Retinal pigment epithelial cell (primary cell): ENCODE data around the gene HS6ST2.

Source experiments
- DNase-seq: peaks from one replicate; pipeline ENCODE4 v3.0.0-alpha.2; 2010; ENCODE audit warnings: low read depth
- H3K4me3 ChIP-seq: 2 replicates; pipeline ENCODE4 v1.5.1; 2011; ENCODE audit warnings: mild to moderate bottlenecking, low read length, control low read depth, moderate library complexity
- TF ChIP-seq, protein P1 (sequence below): conservative IDR thresholded peaks from 2 replicates; pipeline ENCODE4 v1.5.1; 2011; ENCODE audit warnings: low read depth, low read length, control low read depth, inconsistent platforms

Gene HS6ST2

DNA sequence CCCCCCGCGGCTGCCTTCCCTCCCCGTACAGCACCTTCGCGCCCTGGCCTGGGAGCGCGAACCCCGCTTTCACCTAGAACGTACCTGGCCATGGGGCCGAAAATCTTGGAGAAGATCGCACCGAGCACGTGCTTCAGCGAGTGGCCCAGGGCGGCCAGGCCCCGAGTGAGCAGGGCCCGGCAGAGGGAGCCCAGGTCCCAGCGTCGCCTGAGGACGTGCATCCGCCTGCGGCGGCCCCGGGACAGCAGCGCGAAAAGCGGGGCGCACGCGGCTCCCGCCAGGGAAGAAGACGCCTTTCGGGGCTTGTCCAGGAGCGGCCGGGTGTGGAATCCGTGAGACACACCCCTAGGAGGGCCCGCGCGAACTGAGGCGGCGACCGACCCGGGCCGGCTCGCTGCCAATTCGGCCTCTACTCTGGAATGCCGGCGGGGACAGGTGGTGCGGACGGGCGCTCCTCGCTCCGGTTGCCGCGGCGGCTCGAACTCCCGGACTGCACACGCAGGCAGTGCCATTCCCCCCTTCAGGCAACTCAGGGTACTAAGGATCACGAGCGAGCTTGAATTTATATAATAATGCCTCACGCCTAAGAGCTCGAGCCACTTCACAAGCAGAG lies at the start of gene HS6ST2:
TSS of gene HS6ST2 (minus strand) at position 539 of the 613 bp plus-strand sequence.
- TF ChIP-seq, protein P1, sequence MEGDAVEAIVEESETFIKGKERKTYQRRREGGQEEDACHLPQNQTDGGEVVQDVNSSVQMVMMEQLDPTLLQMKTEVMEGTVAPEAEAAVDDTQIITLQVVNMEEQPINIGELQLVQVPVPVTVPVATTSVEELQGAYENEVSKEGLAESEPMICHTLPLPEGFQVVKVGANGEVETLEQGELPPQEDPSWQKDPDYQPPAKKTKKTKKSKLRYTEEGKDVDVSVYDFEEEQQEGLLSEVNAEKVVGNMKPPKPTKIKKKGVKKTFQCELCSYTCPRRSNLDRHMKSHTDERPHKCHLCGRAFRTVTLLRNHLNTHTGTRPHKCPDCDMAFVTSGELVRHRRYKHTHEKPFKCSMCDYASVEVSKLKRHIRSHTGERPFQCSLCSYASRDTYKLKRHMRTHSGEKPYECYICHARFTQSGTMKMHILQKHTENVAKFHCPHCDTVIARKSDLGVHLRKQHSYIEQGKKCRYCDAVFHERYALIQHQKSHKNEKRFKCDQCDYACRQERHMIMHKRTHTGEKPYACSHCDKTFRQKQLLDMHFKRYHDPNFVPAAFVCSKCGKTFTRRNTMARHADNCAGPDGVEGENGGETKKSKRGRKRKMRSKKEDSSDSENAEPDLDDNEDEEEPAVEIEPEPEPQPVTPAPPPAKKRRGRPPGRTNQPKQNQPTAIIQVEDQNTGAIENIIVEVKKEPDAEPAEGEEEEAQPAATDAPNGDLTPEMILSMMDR = peak; percentile 20
- no peak for DNase-seq
- peak within 1 kb of the TSS; percentile 54 for H3K4me3 ChIP-seq

DNA sequence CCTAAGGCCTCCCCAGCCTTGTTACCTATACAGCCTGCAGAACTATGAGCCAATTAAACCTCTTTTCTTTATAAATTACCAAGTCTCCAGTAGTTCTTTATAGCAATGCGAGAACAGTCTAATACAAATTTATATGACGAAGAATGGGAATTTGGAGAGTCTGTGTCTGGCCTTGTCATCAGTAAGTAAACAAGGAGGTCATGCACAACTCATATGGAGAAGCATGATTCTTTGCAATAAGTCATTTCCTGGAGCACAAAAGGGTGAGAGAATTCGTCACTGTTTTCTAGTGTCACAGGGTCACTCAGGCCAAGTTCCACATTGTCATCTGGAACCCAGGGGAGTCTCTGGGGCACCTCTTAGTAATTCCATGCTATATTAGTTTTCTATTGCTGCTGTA lies 49.0 kb upstream of the HS6ST2 start:
- no peak overlapping the region for H3K4me3 ChIP-seq
- DNase-seq = no peak

DNA sequence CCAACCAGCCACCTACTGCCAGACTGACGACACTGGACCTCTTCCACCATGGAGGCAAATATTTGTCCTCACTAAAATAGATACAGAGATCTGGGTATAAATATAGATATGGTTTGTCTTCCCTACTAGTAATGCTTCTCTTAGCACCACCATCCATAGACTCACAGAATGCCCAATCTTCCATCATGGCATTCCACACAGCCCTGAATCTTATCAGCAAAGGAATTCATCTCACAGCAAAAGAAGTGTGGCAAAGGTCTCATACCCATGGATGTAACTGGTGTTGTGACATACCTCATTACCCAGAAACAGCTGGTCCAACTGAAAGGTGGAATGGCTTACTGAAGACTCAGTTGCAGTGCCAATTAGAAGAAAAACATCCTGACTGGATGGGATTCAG lies 47.2 kb upstream of the HS6ST2 start:
- DNase-seq = no peak
- TF ChIP-seq, protein P1 = no peak
- H3K4me3 ChIP-seq = no peak overlapping the region

More for the DNA sequence above, 49.0 kb upstream of the HS6ST2 start:
- TF ChIP-seq, protein P1 = no peak

DNA sequence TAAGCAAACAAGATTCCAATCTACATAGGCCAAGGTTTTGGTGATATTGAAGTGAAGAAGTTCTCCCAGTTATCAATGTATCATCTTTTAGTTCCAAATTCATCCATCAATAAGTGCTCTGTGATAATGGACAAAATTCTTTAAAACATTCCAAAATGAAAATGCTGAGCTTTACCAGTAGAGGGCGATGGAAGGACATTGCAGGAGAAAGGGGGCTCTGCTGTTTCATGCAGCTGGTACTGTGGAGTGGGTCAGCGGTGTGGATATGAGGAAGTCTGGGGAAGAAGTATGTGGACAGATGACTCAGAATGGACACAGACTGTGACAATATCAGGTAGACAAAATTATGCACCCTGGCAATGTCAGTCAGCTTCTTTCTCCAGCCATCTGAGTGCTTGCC lies 46.6 kb upstream of the HS6ST2 start:
- DNase-seq = no peak
- H3K4me3 ChIP-seq = no peak overlapping the region
- TF ChIP-seq, protein P1 = peak; percentile 65

DNA sequence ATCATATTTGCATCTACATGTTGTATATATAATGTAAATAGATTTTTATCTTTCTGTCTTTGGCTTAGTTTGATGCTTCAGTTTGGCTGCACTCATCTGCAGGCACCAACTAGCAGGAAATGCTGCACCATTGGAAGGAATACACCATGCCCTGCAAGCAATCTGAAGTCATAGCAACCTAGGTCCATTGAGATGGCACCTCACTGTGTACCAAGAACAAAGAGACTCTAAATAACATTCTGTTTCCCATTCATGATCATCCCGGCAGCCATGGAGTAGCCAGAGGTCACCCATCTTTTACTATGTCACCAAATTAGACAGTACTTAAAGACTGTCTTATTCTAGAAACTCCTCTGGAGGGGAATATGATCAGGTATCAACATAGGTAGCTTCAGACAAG lies 40.8 kb upstream of the HS6ST2 start:
- TF ChIP-seq, protein P1 = no peak

DNA sequence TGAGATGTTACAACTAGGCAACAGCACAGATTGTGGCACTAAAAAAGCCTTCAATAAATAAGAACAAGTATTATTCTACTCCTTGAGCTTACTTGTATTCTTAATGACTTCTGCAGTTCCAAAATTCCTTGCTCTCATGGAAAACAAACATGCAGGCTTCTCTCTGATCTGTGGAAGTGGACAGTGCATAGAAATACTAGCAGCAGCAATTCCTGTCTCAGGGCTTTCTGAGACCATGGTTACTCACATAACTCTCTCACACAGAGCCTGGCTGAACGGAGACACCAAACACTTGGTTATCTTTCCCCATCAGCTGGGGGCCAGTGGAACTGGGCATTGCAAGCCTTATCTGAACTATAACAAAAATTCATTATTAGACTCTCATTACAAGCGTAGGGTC lies 32.4 kb upstream of the HS6ST2 start:
- no peak for DNase-seq
- TF ChIP-seq, protein P1 = no peak
- no peak overlapping the region for H3K4me3 ChIP-seq

More for the DNA sequence above, 40.8 kb upstream of the HS6ST2 start:
- no peak overlapping the region for H3K4me3 ChIP-seq
- no peak for DNase-seq

DNA sequence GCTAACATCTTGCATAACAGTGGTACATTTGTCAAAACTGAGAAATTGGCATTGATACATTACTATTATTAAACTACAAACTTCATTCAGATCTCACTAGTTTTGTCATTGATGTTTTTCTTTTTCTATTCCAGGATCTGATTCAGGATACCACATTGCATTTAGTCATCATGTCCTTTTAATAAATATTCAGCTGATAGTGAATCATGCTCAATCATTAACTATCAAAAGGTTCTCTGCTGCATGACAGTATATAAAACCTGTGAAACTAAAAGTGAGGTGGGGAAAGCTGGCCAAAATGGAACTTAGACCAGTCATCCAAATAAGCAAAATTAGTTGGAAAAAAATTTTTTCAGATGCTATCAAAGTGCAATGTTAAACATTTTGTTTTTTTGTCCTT lies 28.1 kb upstream of the HS6ST2 start:
- no peak overlapping the region for H3K4me3 ChIP-seq
- TF ChIP-seq, protein P1 = no peak

More for the DNA sequence above, 28.1 kb upstream of the HS6ST2 start:
- DNase-seq = no peak
